Measurements from ENCODE around the gene DUSP9.

DUSP9 gene

DNA sequence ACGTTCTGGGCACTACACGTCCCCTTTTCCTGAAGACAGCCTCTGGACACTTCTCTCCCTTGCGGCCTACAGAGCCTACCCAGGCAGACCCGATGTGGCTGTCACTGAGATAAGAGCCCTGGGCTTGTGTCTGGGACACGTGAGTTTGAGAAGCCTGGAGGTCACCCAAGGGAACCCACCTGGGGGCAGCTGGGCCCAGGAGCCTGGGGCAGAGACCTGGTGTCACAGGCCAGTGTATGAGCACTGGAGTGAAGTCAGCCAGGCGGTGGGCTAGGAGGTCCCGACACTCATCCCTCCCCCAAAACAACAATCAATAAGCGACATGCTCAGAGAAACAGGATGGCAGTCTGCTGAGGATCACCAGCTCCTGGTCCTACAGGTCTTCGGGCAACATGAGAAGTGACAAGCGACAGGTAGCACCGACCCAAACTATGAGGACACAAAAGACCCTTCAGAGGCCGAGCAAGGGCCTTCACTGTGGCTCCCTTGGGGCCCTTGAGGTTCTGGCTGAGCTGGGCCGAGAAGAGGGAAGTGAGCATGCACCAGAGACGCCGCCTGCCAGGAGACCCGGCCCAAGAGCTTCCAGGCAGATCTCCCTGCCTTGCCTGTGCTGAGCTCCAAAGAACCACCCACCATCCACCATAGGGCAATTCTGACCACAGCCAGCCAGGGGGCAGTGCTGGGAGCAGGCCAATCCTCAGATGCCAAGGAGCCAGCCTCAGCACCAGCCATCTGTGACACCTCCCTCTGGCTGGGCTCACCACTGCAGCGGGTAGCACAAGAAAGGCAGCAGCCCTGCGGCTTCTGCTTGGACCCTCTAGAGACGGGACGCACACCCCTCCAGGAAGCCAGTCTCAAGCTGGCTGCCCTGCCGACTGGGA, 11.0 kb upstream of the DUSP9 start (continued):
- TF ChIP-seq GLIS2 (tag by site-specific recombination; IDR thresholded peaks at IDR 0.05): no peak
- TF ChIP-seq ZFP37 (tag by site-specific recombination; IDR thresholded peaks at IDR 0.05): no peak
- TF ChIP-seq ZNF654 (tag by site-specific recombination; IDR thresholded peaks at IDR 0.05; ENCODE audit: low read depth): peak; percentile 14; the same call in 1 of the 2 replicates
- TF ChIP-seq ZNF600 (tag by site-specific recombination; IDR thresholded peaks at IDR 0.05): no peak
- no peak for TF ChIP-seq ZNF501 (tag by site-specific recombination; IDR thresholded peaks at IDR 0.05)
- no peak for TF ChIP-seq ZNF560 (tag by site-specific recombination; IDR thresholded peaks at IDR 0.05; ENCODE audit: borderline replicate concordance)
- no peak for TF ChIP-seq MYNN (tag by site-specific recombination; IDR thresholded peaks at IDR 0.05; ENCODE audit: borderline replicate concordance)
- TF ChIP-seq ZNF398 (tag by site-specific recombination; IDR thresholded peaks at IDR 0.05): no peak
- TF ChIP-seq, protein P1, sequence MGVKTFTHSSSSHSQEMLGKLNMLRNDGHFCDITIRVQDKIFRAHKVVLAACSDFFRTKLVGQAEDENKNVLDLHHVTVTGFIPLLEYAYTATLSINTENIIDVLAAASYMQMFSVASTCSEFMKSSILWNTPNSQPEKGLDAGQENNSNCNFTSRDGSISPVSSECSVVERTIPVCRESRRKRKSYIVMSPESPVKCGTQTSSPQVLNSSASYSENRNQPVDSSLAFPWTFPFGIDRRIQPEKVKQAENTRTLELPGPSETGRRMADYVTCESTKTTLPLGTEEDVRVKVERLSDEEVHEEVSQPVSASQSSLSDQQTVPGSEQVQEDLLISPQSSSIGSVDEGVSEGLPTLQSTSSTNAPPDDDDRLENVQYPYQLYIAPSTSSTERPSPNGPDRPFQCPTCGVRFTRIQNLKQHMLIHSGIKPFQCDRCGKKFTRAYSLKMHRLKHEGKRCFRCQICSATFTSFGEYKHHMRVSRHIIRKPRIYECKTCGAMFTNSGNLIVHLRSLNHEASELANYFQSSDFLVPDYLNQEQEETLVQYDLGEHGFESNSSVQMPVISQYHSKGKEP (tag by site-specific recombination; IDR thresholded peaks at IDR 0.05): no peak
- TF ChIP-seq ZNF561 (tag by site-specific recombination; IDR thresholded peaks at IDR 0.05; ENCODE audit: borderline replicate concordance): no peak
- no peak for TF ChIP-seq ZFHX2 (tag by site-specific recombination; conservative IDR thresholded peaks at IDR 0.05)
- TF ChIP-seq ZNF341 (tag by site-specific recombination; IDR thresholded peaks at IDR 0.05; ENCODE audit: low read depth): 0 out of 2 replicates have a peak, but pooled peaks have one; percentile 18
- TF ChIP-seq ZBTB26 (tag by site-specific recombination; optimal IDR thresholded peaks at IDR 0.05): no peak
- TF ChIP-seq ZNF623 (tag by site-specific recombination; IDR thresholded peaks at IDR 0.05): no peak
- peak; percentile 95 for TF ChIP-seq SCRT2 (tag by site-specific recombination; IDR thresholded peaks at IDR 0.05)
- no peak for TF ChIP-seq ZNF48 (tag by site-specific recombination; IDR thresholded peaks at IDR 0.05)
- TF ChIP-seq SCRT1 (tag by site-specific recombination; IDR thresholded peaks at IDR 0.05; ENCODE audit: borderline replicate concordance): peak; percentile 94; the same call in 1 of the 2 replicates
- TF ChIP-seq ZNF324 (tag by site-specific recombination; IDR thresholded peaks at IDR 0.05): no peak
- TF ChIP-seq ZNF211 (tag by site-specific recombination; IDR thresholded peaks at IDR 0.05; ENCODE audit: low read depth): no peak
- TF ChIP-seq SP2 (tag by site-specific recombination; IDR thresholded peaks at IDR 0.05): peak; percentile 45; the same call in 1 of the 2 replicates
- TF ChIP-seq ZEB2 (tag by site-specific recombination; IDR thresholded peaks at IDR 0.05): no peak

- no peaks in the 10 kb centered on the region for H3K4me1 ChIP-seq (ENCODE audit: control insufficient read depth, insufficient read depth, low read length)
- no peak overlapping the region for H3K4me3 ChIP-seq (ENCODE audit: low read depth, low read length)
- TF ChIP-seq, protein P2, sequence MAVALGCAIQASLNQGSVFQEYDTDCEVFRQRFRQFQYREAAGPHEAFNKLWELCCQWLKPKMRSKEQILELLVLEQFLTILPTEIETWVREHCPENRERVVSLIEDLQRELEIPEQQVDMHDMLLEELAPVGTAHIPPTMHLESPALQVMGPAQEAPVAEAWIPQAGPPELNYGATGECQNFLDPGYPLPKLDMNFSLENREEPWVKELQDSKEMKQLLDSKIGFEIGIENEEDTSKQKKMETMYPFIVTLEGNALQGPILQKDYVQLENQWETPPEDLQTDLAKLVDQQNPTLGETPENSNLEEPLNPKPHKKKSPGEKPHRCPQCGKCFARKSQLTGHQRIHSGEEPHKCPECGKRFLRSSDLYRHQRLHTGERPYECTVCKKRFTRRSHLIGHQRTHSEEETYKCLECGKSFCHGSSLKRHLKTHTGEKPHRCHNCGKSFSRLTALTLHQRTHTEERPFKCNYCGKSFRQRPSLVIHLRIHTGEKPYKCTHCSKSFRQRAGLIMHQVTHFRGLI (tag by site-specific recombination; IDR thresholded peaks at IDR 0.05): 0 out of 2 replicates have a peak, but pooled peaks have one; percentile 1
- TF ChIP-seq ZNF658 (tag by site-specific recombination; IDR thresholded peaks at IDR 0.05): no peak
- CTCF ChIA-PET: interaction anchor here (1.0 to 3.0 kb wide), 15 partner anchors 8 to 81 kb away, joined by 3 to 21 read pairs (median 6); partner anchors contain the start of gene CCNQ
- H3K9me3 ChIP-seq (ENCODE audit: control insufficient read depth, insufficient read depth, low read depth, low read length): no peaks in the 10 kb centered on the region
- no peaks in the 10 kb centered on the region for H3K36me3 ChIP-seq (ENCODE audit: control insufficient read depth in 2 of 2, insufficient read depth in 1 of 2, low read length in 2 of 2)
- no peak overlapping the region for H3K27ac ChIP-seq (ENCODE audit: extremely low read depth, low read depth, low read length)
- POLR2A ChIA-PET: no interaction called here
Observed at GRCh38 chrX:153636716-153637115, 10.3 kb upstream of the DUSP9 start.

Data from HEK293 (cell line).